Measurements from ENCODE around the gene COL8A2.

- TF ChIP-seq POLR2A (IDR thresholded peaks at IDR 0.05) (no peak), CTCF (IDR thresholded peaks at IDR 0.05) (no peak)
These were observed 41.2 kb downstream of the COL8A2 start, which contains the start of gene TEKT2 for GRCh38 chr1:36083635-36084496.
